Measurements from ENCODE around the gene PKM. TPM values are rescaled to one million over a fixed set of nuclear protein-coding genes. Genes with fewer than 3 reads are reported as not detected.

PKM gene
- polyA plus RNA-seq, 1 donor (not counting 4 experiments of a cell fraction or from before 2014, with no cell fraction given): 3,352 TPM

DNA sequence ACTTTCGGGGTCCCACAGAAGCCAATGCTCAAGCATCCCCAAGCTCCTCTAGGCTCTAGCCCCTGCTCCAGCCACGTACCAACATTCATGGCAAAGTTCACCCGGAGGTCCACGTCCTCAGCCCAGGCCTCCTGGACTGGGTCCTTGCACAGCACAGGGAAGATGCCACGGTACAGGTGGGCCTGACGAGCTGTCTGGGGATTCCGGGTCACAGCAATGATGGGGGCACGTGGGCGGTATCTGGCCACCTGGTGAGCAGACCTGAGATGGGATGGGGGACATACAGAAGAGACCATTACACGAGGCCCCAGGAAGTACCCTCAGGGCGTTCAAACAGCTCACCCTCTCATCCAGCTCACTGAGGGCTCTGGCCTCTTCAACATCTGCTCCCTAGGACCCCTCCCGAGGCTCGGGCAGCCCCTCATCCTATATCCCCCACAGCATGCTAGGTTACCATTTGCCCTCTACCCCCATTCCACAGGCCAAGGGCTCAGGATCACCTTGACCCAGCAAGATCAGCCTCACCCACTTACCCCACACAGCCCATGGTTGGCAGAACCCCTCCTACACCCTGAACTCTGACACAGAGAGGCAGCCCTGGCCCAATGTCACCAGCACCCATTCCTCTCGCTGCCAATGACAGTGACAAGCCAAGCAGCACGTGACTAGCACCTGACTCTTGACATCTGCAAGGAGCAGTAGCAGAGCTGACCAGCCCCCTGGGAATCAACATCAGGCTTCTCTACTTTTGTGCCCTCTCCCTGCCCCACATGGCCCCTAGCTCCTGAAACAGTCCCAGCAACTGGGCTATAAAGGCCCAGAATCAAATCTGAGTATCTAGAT, 30.4 kb downstream of the PKM start:
- H3K4me2 ChIP-seq (ENCODE audit: control insufficient read depth, extremely low read depth, insufficient read depth, low read depth, low read length): no peak overlapping the region
- FAIRE-seq: no peak
- H4K20me1 ChIP-seq (ENCODE audit: control insufficient read depth, extremely low read depth, insufficient read depth, low read length): peaks cover 43% of the 10 kb centered on the region
- DNase-seq (ENCODE audit: low read depth, low spot score): no peak
- no peaks in the 10 kb centered on the region for H3K27me3 ChIP-seq (ENCODE audit: control insufficient read depth, extremely low read depth, insufficient read depth, low read length)
- H3K9ac ChIP-seq (ENCODE audit: control insufficient read depth, extremely low read depth, insufficient read depth, low read length): peak overlapping the region; percentile 5
- H3K79me2 ChIP-seq (ENCODE audit: control insufficient read depth, insufficient read depth, low read length): peaks cover 7% of the 10 kb centered on the region
- H2AFZ ChIP-seq (ENCODE audit: control insufficient read depth, low read length): no peak overlapping the region
- H3K27ac ChIP-seq (ENCODE audit: control insufficient read depth, insufficient read depth, low read length): peak overlapping the region; percentile 3
- peaks cover 5% of the 10 kb centered on the region for H3K9me1 ChIP-seq (ENCODE audit: control insufficient read depth, extremely low read depth, insufficient read depth, low read length)
- TF ChIP-seq EZH2 (IDR thresholded peaks at IDR 0.05; ENCODE audit: low read length): no peak
- TF ChIP-seq, protein P1, sequence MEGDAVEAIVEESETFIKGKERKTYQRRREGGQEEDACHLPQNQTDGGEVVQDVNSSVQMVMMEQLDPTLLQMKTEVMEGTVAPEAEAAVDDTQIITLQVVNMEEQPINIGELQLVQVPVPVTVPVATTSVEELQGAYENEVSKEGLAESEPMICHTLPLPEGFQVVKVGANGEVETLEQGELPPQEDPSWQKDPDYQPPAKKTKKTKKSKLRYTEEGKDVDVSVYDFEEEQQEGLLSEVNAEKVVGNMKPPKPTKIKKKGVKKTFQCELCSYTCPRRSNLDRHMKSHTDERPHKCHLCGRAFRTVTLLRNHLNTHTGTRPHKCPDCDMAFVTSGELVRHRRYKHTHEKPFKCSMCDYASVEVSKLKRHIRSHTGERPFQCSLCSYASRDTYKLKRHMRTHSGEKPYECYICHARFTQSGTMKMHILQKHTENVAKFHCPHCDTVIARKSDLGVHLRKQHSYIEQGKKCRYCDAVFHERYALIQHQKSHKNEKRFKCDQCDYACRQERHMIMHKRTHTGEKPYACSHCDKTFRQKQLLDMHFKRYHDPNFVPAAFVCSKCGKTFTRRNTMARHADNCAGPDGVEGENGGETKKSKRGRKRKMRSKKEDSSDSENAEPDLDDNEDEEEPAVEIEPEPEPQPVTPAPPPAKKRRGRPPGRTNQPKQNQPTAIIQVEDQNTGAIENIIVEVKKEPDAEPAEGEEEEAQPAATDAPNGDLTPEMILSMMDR (optimal IDR thresholded peaks at IDR 0.05 in 1 of 3, IDR thresholded peaks at IDR 0.05 in 1 of 3, conservative IDR thresholded peaks at IDR 0.05 in 1 of 3; ENCODE audit: extremely low read depth in 1 of 3, insufficient read depth in 2 of 3, low read length in 3 of 3): no peak
- dilution Hi-C loops (cut with MboI; ENCODE audit: extremely low pct_ligation_motif_present, low sequenced_read_pairs): no loop called here
- H3K36me3 ChIP-seq (ENCODE audit: control insufficient read depth in 2 of 2, extremely low read depth in 1 of 2, insufficient read depth in 2 of 2, low read length in 2 of 2): peaks cover 44 to 66% of the 10 kb centered on the region in 2 experiments
- H3K4me3 ChIP-seq (ENCODE audit: control insufficient read depth in 2 of 3, extremely low read depth in 1 of 3, insufficient read depth in 2 of 3, low read depth in 1 of 3, low read length in 3 of 3): no peak overlapping the region
- H3K4me1 ChIP-seq (ENCODE audit: control insufficient read depth, extremely low read depth, insufficient read depth, low read length): peaks cover 86% of the 10 kb centered on the region
- H3K9me3 ChIP-seq (ENCODE audit: control insufficient read depth, low read depth, low read length): no peaks in the 10 kb centered on the region

DNA sequence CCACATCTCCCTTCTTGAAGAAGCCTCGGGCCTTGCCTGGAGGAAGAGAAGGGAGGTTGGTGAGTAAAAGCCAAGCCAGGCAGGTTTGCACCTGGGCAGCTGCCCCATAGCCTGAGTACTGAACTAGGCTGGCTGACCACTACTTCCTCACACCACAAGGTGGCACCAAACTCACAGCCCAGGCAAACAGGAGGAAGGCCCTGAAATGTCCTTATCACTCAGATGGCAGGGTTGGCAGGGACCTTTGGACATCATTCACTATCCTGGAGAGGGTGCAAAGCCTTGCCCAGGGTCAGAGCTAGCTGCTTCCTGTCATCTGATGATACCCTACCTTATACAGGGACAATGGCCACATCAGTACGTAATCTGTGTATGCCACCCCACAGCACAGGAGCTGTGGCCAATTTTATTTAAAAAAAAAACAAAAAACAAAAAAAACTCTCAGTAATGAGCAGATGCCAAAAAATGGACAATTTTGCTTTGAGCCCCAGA, 31.2 kb downstream of the PKM start:
- Histone ChIP-seq H3K4me2 (ENCODE audit: control insufficient read depth, extremely low read depth, insufficient read depth, low read depth, low read length) (peak overlapping the region; percentile 2), H3K9me3 (ENCODE audit: control insufficient read depth, low read depth, low read length) (no peaks in the 10 kb centered on the region), H3K9ac (ENCODE audit: control insufficient read depth, extremely low read depth, insufficient read depth, low read length) (no peak overlapping the region), H3K9me1 (ENCODE audit: control insufficient read depth, extremely low read depth, insufficient read depth, low read length) (peaks cover 4% of the 10 kb centered on the region), H3K27me3 (ENCODE audit: control insufficient read depth, extremely low read depth, insufficient read depth, low read length) (no peaks in the 10 kb centered on the region), H3K4me3 (ENCODE audit: control insufficient read depth in 2 of 3, extremely low read depth in 1 of 3, insufficient read depth in 2 of 3, low read depth in 1 of 3, low read length in 3 of 3) (no peak overlapping the region), H2AFZ (ENCODE audit: control insufficient read depth, low read length) (no peak overlapping the region), H3K36me3 (ENCODE audit: control insufficient read depth in 2 of 2, extremely low read depth in 1 of 2, insufficient read depth in 2 of 2, low read length in 2 of 2) (peaks cover 40 to 58% of the 10 kb centered on the region in 2 experiments), H3K79me2 (ENCODE audit: control insufficient read depth, insufficient read depth, low read length) (peaks cover 7% of the 10 kb centered on the region), H3K27ac (ENCODE audit: control insufficient read depth, insufficient read depth, low read length) (peak overlapping the region; percentile 3), H3K4me1 (ENCODE audit: control insufficient read depth, extremely low read depth, insufficient read depth, low read length) (peaks cover 84% of the 10 kb centered on the region), H4K20me1 (ENCODE audit: control insufficient read depth, extremely low read depth, insufficient read depth, low read length) (peaks cover 38% of the 10 kb centered on the region)
- TF ChIP-seq, protein P1 (optimal IDR thresholded peaks at IDR 0.05 in 1 of 3, IDR thresholded peaks at IDR 0.05 in 1 of 3, conservative IDR thresholded peaks at IDR 0.05 in 1 of 3; ENCODE audit: extremely low read depth in 1 of 3, insufficient read depth in 2 of 3, low read length in 3 of 3): peak; percentile 95 to 97 (median 97)
- no peak for TF ChIP-seq EZH2 (IDR thresholded peaks at IDR 0.05; ENCODE audit: low read length)
- DNase-seq (ENCODE audit: low read depth, low spot score): peak; percentile 80
- FAIRE-seq: peak; percentile 81
- dilution Hi-C loops (cut with MboI; ENCODE audit: extremely low pct_ligation_motif_present, low sequenced_read_pairs): no loop called here
